HG02798 (cell line): ENCODE results near the gene ZG16B.

ENCODE experiments used
- ATAC-seq: cut with Tn5 transposase; IDR thresholded peaks from one replicate; pipeline ENCODE4 v1.9.1; 2021; ENCODE audit warnings: mild to moderate bottlenecking; ENCODE audit not compliant: unreplicated experiment, poor library complexity

Gene ZG16B

DNA sequence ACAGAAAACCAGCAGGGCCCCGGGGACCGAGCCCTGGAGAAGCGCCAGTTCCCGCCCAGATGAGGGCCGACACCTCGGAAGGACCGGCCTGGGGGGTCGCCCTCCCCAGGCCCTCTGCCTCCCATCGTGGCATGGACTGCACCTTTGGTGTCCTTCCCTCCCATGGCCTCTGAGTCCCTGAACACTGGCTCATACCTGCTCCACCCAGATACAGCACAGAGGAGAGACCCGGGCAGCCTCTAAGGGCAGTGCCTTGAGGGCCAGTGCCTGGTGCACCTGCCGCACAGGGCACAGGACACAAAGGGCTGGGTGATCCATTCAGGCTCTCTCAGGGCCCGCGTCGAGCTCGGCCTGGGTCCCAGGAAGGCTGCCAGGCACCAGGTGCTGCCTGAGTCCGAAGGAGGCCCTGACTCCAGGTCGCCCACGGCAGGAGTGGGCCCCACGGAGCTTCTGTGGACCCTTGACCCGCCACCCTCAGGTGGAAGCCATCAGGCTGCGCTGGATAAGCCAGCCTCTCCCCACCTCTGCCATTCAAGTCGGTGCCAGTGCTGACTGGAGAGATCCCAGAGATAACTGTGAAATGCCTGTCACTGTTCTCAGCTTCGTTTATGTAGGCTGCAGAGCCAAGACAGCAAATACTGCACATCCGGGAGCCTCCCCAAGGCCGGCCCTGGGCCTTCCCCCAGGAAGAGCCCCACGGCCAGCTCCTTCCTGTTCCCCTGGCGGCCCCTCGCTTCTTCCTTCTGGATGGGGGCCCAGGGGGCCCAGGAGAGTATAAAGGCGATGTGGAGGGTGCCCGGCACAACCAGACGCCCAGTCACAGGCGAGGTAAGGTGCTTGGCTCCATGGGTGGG, at the start of gene ZG16B:
Gene ZG16B (plus strand): TSS at position 803 of the 854 bp plus-strand sequence. CDS start 139 bp downstream, outside the sequence.
- ATAC-seq, result no peak

- ATAC-seq, result no peak
Observed at GRCh38 chr16:2782583-2783351, 47.3 kb upstream of the ZG16B start.

DNA sequence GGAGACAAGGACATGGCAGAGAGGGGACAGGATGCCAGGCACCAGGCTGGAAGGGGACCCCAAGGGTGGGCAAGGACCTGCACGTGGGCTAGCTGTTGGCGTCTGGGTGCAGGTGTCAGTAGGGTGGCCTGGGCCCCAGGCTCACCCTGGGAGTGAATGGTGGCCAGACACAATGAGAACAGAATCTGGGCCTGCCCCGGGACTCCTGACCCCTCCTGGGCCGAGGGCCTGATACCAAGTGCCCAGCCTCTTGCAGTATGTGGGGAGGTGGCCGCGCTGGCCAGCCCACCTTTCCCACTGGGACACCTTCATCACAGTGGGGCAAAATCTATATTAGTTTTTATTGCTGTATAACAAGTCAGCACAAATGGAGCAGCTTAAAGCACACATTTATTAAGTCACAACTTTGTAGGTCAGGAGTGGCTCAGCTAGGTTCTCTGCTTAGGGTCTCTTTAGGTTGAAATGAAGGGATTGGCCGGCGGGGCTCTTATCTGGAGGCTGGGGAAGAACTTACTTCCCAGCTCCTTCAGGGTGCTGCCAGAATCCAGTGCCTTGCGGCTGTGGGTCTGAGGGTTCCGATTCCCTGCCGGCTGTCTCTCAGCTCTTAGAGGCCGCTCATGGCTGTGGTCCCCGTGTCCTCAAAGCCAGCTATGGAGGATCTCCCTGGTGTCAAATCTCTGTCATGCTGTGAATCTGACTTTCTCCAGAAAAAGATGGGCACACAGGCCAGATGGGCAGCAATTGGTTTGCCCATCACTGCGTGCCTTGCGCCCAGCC, 46.3 kb upstream of the ZG16B start:
- ATAC-seq, result no peak

GRCh38 chr16:2784358-2785100, 45.6 kb upstream of the ZG16B start:
- ATAC-seq, result no peak

- ATAC-seq, result no peak
Observed at GRCh38 chr16:2785101-2785991, 44.8 kb upstream of the ZG16B start.

GRCh38 chr16:2786061-2786825, 43.9 kb upstream of the ZG16B start:
- ATAC-seq, result no peak

- ATAC-seq, result no peak
Observed at GRCh38 chr16:2786826-2787151, 43.3 kb upstream of the ZG16B start.

GRCh38 chr16:2787406-2787805, 42.7 kb upstream of the ZG16B start, which contains the start of gene PRSS33:
TSS of gene PRSS33 (minus strand) at chr16:2787560. CDS start at chr16:2786547, 1,013 bp downstream.
- ATAC-seq, result no peak

DNA sequence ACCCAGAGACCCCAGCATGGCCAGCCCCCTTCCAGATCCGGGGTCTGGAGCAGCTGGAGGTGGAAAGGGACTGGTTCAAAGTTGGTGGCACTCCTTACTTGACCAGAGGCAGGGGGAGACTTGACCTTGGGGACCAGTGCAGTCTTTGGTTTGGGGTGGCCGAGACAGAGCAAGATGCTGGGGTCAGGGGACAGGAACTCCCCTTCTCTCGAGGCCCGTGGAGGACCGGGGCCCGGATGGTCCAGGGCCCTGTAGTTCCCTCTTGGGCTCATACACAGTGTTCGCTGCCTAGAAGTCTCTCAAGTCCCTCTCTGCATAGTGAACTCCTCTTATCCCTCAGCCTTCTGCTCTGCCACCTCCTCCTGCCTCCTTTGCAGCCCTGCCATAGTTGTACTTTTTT, 42.1 kb upstream of the ZG16B start:
- no peak for ATAC-seq

DNA sequence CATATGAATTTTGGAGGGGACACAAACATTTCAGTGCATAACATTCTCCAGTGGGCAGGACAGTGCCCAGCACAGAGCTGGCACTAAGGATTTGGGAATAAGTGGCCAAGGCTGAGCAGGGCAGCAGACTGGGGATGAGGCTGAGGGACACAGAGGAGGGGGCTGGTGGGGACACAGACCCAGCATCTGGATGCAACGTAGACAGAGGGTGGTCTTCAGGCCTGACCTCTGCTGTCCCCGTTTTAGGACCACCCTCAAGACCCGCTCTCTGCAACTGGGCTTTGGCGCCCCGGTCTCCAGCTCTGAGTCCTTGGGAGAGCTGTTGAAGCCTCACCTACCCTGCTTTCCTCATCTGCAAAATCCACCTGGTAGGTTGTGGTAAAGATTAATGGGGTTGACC, 39.5 kb upstream of the ZG16B start:
- ATAC-seq, result no peak

- ATAC-seq, result no peak
Observed at GRCh38 chr16:2791174-2791573, 38.9 kb upstream of the ZG16B start.

- ATAC-seq, result no peak
Observed at GRCh38 chr16:2792940-2793339, 37.2 kb upstream of the ZG16B start.

GRCh38 chr16:2795395-2796143, 34.5 kb upstream of the ZG16B start:
- no peak for ATAC-seq

DNA sequence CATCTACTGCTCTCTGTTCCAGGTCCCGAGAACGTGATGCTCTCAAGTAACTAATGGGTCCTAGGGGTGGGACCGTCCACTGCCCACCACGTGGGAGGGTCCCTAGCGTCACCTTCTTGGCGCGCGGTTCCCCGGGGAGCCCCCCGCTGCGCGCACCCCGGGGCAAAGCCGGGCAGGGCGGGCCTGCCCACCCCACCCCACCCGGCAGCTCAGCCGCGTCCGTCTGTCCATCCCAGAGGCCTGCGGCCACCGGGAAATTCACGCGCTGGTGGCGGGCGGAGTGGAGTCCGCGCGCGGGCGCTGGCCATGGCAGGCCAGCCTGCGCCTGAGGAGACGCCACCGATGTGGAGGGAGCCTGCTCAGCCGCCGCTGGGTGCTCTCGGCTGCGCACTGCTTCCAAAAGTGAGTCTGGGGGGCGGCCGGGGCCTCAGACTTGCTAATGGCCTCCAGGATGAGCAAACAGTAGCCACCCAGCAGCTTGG, 31.3 kb upstream of the ZG16B start:
- ATAC-seq, result no peak

GRCh38 chr16:2799205-2799858, 30.8 kb upstream of the ZG16B start:
- ATAC-seq, result no peak

DNA sequence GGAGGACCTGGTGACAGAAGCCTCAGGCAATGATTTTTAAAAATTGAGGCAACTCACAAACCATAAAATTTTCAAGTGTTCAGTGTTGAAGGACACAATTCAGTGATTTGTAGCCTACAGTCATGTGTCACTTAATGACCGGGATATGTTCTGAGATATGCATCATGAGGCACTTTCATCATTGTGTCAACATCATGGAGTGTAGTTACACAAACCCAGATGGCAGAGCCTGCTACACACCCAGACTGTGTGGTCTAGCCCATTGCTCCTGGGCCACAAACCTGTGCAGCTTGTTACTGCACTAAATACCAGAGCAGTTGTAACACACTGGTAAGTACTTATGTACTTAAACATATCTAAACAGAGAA, 30.3 kb upstream of the ZG16B start:
- no peak for ATAC-seq

- no peak for ATAC-seq
Observed at GRCh38 chr16:2803545-2804195, 26.4 kb upstream of the ZG16B start.
